Trophoblast cell (in vitro differentiated cells and primary cell): Measurements from ENCODE around the gene SGCA.

Experiments
- DNase-seq, 2 donors: peaks; one replicate each; pipeline ENCODE4 v3.0.0-alpha.2; 2016
- H2AFZ ChIP-seq: 2 replicates; pipeline ENCODE4 v1.6.1; 2013; ENCODE audit warnings: low read length, moderate library complexity, mild to moderate bottlenecking; ENCODE audit not compliant: insufficient read depth, poor library complexity
- H2AK5ac ChIP-seq: 2 replicates; pipeline ENCODE4 v1.6.1; 2013; ENCODE audit warnings: mild to moderate bottlenecking, low read length
- H2BK120ac ChIP-seq: 2 replicates; pipeline ENCODE4 v1.6.1; 2013; ENCODE audit warnings: low read length, mild to moderate bottlenecking, moderate library complexity; ENCODE audit not compliant: insufficient read depth, poor library complexity
- H2BK12ac ChIP-seq: 2 replicates; pipeline ENCODE4 v1.6.1; 2013; ENCODE audit warnings: mild to moderate bottlenecking, low read length, moderate library complexity
- H2BK5ac ChIP-seq: 2 replicates; pipeline ENCODE4 v1.6.1; 2013; ENCODE audit warnings: low read length, low read depth, moderate library complexity, mild to moderate bottlenecking; ENCODE audit not compliant: poor library complexity
- H3K14ac ChIP-seq: 2 replicates; pipeline ENCODE4 v1.6.1; 2013; ENCODE audit warnings: mild to moderate bottlenecking, low read length
- H3K18ac ChIP-seq: 2 replicates; pipeline ENCODE4 v1.6.1; 2013; ENCODE audit warnings: mild to moderate bottlenecking, low read length
- H3K23ac ChIP-seq: 2 replicates; pipeline ENCODE4 v1.6.1; 2013; ENCODE audit warnings: low read length
- H3K27ac ChIP-seq: 2 replicates; pipeline ENCODE4 v1.5.1; 2013; ENCODE audit warnings: low read depth, mild to moderate bottlenecking, inconsistent platforms, low read length, moderate library complexity
- H3K27me3 ChIP-seq: 2 replicates; pipeline ENCODE4 v1.6.1; 2013; ENCODE audit warnings: inconsistent platforms, mild to moderate bottlenecking, low read length, moderate library complexity; ENCODE audit not compliant: insufficient read depth
- H3K36me3 ChIP-seq, 2 experiments: 1 replicate in 1 of 2; 2 replicates in 1 of 2; pipeline ENCODE4 v1.6.1; 2013; ENCODE audit warnings: low read length in 2 of 2, mild to moderate bottlenecking in 2 of 2, moderate library complexity in 1 of 2; ENCODE audit not compliant: insufficient read depth in 2 of 2, control insufficient read depth in 1 of 2
- H3K4ac ChIP-seq: 2 replicates; pipeline ENCODE4 v1.6.1; 2013; ENCODE audit warnings: low read depth, mild to moderate bottlenecking, low read length, moderate library complexity
- H3K4me1 ChIP-seq, 2 experiments: 1 replicate in 1 of 2; 2 replicates in 1 of 2; pipeline ENCODE4 v1.6.1; 2013; ENCODE audit warnings: low read length in 2 of 2, mild to moderate bottlenecking in 2 of 2, moderate library complexity in 1 of 2; ENCODE audit not compliant: insufficient read depth in 2 of 2, control insufficient read depth in 1 of 2
- H3K4me2 ChIP-seq: 2 replicates; pipeline ENCODE4 v1.6.1; 2013; ENCODE audit warnings: inconsistent platforms, mild to moderate bottlenecking, low read length, moderate library complexity
- H3K4me3 ChIP-seq: 2 replicates; pipeline ENCODE4 v1.5.1; 2013; ENCODE audit warnings: mild to moderate bottlenecking, low read depth, low read length, inconsistent platforms
- H3K79me1 ChIP-seq: one replicate; pipeline ENCODE4 v1.6.1; 2013; ENCODE audit warnings: low read length
- H3K79me2 ChIP-seq: 2 replicates; pipeline ENCODE4 v1.6.1; 2013; ENCODE audit warnings: low read length, mild to moderate bottlenecking; ENCODE audit not compliant: control insufficient read depth, insufficient read depth, poor library complexity
- H3K9ac ChIP-seq: 2 replicates; pipeline ENCODE4 v1.6.1; 2013; ENCODE audit warnings: mild to moderate bottlenecking, low read length
- H3K9me3 ChIP-seq: 2 replicates; pipeline ENCODE4 v1.6.1; 2013; ENCODE audit warnings: low read depth, mild to moderate bottlenecking, control low read depth, inconsistent platforms, low read length; ENCODE audit not compliant: insufficient read depth
- H4K12ac ChIP-seq: 2 replicates; pipeline ENCODE4 v1.6.1; 2013; ENCODE audit warnings: low read depth, mild to moderate bottlenecking, low read length, moderate library complexity
- H4K8ac ChIP-seq: 2 replicates; pipeline ENCODE4 v1.6.1; 2013; ENCODE audit warnings: low read depth, mild to moderate bottlenecking, low read length, moderate library complexity
- H4K91ac ChIP-seq: one replicate; pipeline ENCODE4 v1.6.1; 2013; ENCODE audit warnings: low read depth, mild to moderate bottlenecking, low read length, moderate library complexity
- WGBS: extraction: QIAGEN DNeasy Blood & Tissue Kit; methylation state at CpG from one replicate; pipeline ENCODE4 v1.1.7; 2013; ENCODE audit warnings: missing lambda C conversion rate; ENCODE audit not compliant: insufficient read length, insufficient coverage; ENCODE audit errors: extremely low coverage; 5-methylcytosine and 5-hydroxymethylcytosine counted together

SGCA gene

GRCh38 chr17:50161911-50162288, 3.9 kb upstream of the SGCA start:
- no peak overlapping the region for H3K14ac ChIP-seq
- H3K4ac ChIP-seq, result no peak overlapping the region
- peak overlapping the region; percentile 12 for H2AK5ac ChIP-seq
- no peak overlapping the region for H2BK120ac ChIP-seq
- H4K12ac ChIP-seq, result no peak overlapping the region
- H2BK12ac ChIP-seq, result no peak overlapping the region
- no peak overlapping the region for H3K4me3 ChIP-seq
- H3K27ac ChIP-seq, result no peak overlapping the region
- H2BK5ac ChIP-seq, result no peak overlapping the region
- H3K36me3 ChIP-seq, result no peaks in the 10 kb centered on the region
- no peak overlapping the region for H3K18ac ChIP-seq
- H2AFZ ChIP-seq, result no peak overlapping the region
- H3K79me1 ChIP-seq, result no peaks in the 10 kb centered on the region
- WGBS, result no CpG with 5 or more reads among the region's 16 CpGs
- no peak overlapping the region for H4K91ac ChIP-seq
- no peak overlapping the region for H3K23ac ChIP-seq
- H3K9me3 ChIP-seq, result no peaks in the 10 kb centered on the region
- H3K79me2 ChIP-seq, result no peaks in the 10 kb centered on the region
- H3K9ac ChIP-seq, result no peak overlapping the region
- H3K4me2 ChIP-seq, result peak overlapping the region; percentile 36
- peak overlapping the region; percentile 11 for H4K8ac ChIP-seq
- H3K4me1 ChIP-seq, result peaks cover 0 to 8% of the 10 kb centered on the region in 2 experiments
- H3K27me3 ChIP-seq, result peaks cover 2% of the 10 kb centered on the region
- no peak for DNase-seq

GRCh38 chr17:50162466-50163254, 3.1 kb upstream of the SGCA start:
- Histone ChIP-seq H3K18ac (no peak overlapping the region), H2BK120ac (no peak overlapping the region), H2BK5ac (no peak overlapping the region), H4K8ac (no peak overlapping the region), H4K91ac (no peak overlapping the region), H3K27me3 (peaks cover 2% of the 10 kb centered on the region), H2BK12ac (no peak overlapping the region), H3K79me2 (no peaks in the 10 kb centered on the region), H3K9ac (no peak overlapping the region), H2AK5ac (no peak overlapping the region), H3K4me3 (no peak overlapping the region), H3K4ac (no peak overlapping the region), H2AFZ (no peak overlapping the region), H3K23ac (no peak overlapping the region), H3K14ac (no peak overlapping the region), H3K36me3 (no peaks in the 10 kb centered on the region), H3K9me3 (no peaks in the 10 kb centered on the region), H3K4me1 (peaks cover 0 to 8% of the 10 kb centered on the region in 2 experiments), H4K12ac (no peak overlapping the region), H3K27ac (no peak overlapping the region), H3K79me1 (no peaks in the 10 kb centered on the region), H3K4me2 (no peak overlapping the region)
- WGBS, result no CpG with 5 or more reads among the region's 8 CpGs
- DNase-seq, result no peak

- H3K36me3 ChIP-seq, result no peaks in the 10 kb centered on the region
- H4K12ac ChIP-seq, result no peak overlapping the region
- H3K4me3 ChIP-seq, result no peak overlapping the region
- WGBS, result no CpG with 5 or more reads among the region's 11 CpGs
- H3K4ac ChIP-seq, result no peak overlapping the region
- peaks cover 0 to 8% of the 10 kb centered on the region in 2 experiments for H3K4me1 ChIP-seq
- H3K79me1 ChIP-seq, result no peaks in the 10 kb centered on the region
- no peak overlapping the region for H3K18ac ChIP-seq
- DNase-seq, result peak in 1 of 2 donors; percentile 28
- no peak overlapping the region for H3K14ac ChIP-seq
- no peak overlapping the region for H2AK5ac ChIP-seq
- no peak overlapping the region for H2BK5ac ChIP-seq
- no peaks in the 10 kb centered on the region for H3K9me3 ChIP-seq
- H3K79me2 ChIP-seq, result no peaks in the 10 kb centered on the region
- no peaks in the 10 kb centered on the region for H3K27me3 ChIP-seq
- no peak overlapping the region for H3K27ac ChIP-seq
- H2BK12ac ChIP-seq, result no peak overlapping the region
- H3K9ac ChIP-seq, result no peak overlapping the region
- no peak overlapping the region for H3K4me2 ChIP-seq
- no peak overlapping the region for H2BK120ac ChIP-seq
- H4K91ac ChIP-seq, result no peak overlapping the region
- no peak overlapping the region for H2AFZ ChIP-seq
- H4K8ac ChIP-seq, result no peak overlapping the region
- no peak overlapping the region for H3K23ac ChIP-seq
Measured at GRCh38 chr17:50163843-50164696, 1.7 kb upstream of the SGCA start.

GRCh38 chr17:50164697-50164988, 1.2 kb upstream of the SGCA start:
- H4K8ac ChIP-seq, result no peak overlapping the region
- H3K4me3 ChIP-seq, result no peak overlapping the region
- no peak overlapping the region for H2AFZ ChIP-seq
- H3K9me3 ChIP-seq, result no peaks in the 10 kb centered on the region
- no peak overlapping the region for H4K91ac ChIP-seq
- no peak overlapping the region for H2BK12ac ChIP-seq
- no peak overlapping the region for H3K4me2 ChIP-seq
- H4K12ac ChIP-seq, result no peak overlapping the region
- no peak overlapping the region for H3K18ac ChIP-seq
- no peak overlapping the region for H3K9ac ChIP-seq
- no peaks in the 10 kb centered on the region for H3K79me2 ChIP-seq
- H2BK5ac ChIP-seq, result no peak overlapping the region
- H3K27ac ChIP-seq, result no peak overlapping the region
- no peak overlapping the region for H3K14ac ChIP-seq
- WGBS, result no CpG with 5 or more reads among the region's 2 CpGs
- H3K79me1 ChIP-seq, result no peaks in the 10 kb centered on the region
- no peak overlapping the region for H2AK5ac ChIP-seq
- no peaks in the 10 kb centered on the region for H3K36me3 ChIP-seq
- H3K27me3 ChIP-seq, result no peaks in the 10 kb centered on the region
- peaks cover 0 to 8% of the 10 kb centered on the region in 2 experiments for H3K4me1 ChIP-seq
- no peak overlapping the region for H3K23ac ChIP-seq
- no peak for DNase-seq
- H3K4ac ChIP-seq, result no peak overlapping the region
- no peak overlapping the region for H2BK120ac ChIP-seq
